CD1c-positive myeloid dendritic cell (primary cell): Measurements from ENCODE around the gene WNT11.

Experiments
- DNase-seq: peaks from one replicate; pipeline ENCODE4 v3.0.0-alpha.2; 2016; ENCODE audit errors: extremely low spot score

WNT11 gene

DNA sequence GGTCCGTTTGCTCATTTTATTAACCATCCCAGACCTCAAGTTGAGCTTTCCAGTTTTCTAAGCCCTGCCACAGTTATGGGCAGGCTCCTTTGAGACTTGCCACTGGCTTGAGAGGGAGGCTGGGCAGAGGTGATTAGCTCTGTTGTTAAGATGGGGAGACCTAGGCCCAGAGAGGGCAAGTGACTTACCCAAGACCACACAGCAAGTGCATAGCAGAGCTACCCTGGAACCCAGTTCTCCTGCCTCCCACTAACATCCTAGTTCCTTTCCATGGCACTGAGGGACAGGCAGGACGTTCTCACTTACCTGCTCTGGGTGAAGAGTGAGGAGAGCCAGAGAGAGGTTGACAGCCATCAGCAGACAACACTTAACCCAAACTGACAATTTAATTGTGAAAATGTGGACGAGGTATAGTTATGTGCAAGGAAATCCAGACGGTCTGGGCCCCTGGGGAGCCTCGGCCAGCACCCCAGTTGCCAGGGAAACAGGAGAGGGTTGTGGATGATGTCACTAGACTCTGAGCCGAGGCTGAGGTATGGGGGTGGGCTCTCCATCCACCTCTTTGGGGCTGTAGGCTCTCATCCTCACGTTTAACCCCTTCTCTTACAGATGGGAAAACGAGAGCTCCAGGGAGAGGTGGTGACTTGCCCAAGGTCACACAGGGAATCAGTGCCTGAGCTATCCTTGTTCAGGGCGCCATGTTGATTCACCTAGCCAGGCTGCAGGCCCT lies 12.3 kb upstream of the WNT11 start:
- DNase-seq = no peak

DNA sequence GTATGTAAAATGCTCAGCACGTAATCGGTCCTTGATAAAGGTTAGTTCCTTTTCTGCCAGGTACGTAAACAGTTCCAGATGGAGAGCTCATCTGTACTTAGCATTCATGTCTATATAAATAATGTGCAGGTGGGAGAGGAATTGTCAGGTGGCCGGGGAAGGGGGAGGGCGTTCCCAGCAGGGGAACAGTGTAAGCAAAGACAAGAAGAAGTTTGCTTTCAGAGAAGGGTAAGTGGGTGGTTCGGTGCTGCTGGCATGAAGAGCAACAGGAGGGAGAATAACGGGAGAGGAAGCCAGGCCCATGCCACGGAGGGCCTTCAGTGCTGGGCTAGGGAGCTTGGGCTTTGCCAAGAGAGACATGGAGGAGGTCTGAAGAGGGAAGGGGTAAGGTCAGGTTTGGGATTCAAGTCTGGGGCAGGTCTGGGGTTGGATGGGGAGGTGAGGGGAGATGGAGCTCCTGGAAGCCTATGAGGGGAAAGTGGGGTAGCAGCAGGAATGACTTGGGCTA lies 11.4 kb upstream of the WNT11 start:
- DNase-seq = no peak

DNA sequence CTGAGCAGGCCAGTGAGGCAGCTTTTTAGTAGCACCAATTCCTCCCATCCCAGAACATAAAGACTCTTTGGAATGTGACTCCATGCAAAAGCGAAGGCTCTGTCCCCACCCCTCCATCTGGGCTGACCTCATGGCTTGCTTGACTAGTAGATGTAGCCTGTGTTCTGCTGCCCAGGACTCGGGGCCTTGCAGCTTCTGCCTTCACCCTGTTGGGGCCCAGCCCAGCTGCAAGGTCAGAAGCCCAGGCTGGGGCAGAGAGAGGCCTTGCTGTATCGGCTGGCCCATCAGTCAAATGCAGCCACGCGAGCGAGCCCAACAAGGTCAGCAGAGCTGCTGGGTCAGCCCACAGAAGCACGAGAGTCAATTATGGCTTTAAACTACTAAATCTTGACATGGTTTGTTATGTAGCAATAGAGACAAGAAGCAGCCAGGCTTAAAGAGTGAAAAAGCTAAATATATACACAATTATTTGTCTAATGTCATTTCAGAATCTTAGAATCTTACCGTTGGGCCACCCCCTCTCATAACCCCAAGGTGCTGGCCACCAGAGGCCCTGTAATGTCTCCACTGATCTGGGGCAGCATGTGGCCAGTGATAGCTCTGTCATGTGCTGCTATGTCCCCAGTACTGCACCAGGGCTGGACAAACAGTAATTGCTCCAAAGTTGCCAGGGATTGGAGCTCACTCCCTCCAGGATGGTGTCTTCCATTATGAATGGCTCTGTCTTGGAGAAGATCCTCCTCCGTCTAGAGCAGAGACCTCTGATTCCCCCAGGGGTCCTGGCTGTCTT lies 10.4 kb upstream of the WNT11 start:
- no peak for DNase-seq

DNA sequence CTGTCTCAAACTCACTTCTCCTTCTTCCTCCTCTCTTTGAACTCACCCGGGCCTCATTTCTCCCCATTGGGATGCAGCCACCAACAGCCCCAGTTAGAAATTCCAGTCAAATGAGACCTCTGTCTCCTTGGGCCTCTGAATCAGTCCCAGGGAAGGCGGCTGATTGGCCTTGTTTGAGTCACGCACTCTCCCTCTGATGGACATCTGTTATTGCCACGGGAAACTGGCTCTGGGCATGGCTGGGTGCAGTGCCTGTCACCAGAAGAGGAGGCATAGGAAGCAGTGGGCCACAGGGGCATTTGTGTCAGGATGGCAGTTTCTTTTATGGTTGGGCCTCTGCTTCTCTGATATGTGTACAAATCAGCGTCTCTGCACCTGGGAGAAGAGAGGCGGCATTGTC lies 9.6 kb upstream of the WNT11 start:
- no peak for DNase-seq

DNA sequence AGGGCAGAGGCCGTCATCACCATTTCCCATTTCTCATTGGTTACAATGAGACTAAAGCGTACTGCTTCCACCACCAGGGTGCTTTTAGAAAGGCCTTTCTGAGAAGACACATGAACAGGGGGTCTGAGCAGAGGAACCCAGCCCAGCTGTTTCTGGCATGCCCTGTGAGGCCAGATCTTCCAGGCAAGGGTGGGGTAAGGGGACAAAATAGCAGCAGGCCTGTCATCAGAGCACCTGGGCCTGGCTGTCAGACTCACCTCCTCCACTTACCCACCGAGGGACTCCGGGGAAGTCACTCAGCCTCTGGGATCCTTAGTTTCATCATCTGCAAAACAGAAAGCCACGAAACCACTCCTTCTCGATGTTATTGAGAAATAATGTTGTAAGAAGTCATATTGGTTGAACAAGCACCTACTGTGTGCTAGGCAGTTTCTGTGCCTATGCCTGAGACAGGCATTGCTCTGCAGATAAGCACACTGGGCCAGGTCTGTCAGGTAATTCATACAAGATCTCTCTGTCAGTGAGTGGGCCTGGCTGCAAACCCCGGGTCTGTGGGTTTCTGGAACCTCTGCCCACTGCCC lies 8.8 kb upstream of the WNT11 start:
- no peak for DNase-seq

DNA sequence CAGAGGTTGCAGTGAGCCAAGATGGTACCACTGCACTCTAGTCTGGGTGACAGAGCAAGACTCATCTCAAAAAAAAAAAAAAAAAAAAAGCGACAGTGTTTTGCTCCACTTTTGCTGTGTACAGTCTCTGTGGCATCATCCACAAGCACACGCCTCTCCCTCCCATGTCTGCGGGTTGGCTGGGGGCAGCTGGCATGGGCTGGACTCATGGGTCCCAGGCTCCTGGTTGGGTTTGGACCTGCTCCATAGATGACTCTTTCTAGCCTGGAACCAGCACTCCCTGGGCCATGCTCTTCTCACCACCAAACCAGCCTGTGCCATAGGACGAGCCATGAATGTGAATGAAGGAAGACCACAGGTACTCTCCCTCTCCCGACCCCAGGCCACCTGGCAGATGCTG lies 7.9 kb upstream of the WNT11 start:
- no peak for DNase-seq

DNA sequence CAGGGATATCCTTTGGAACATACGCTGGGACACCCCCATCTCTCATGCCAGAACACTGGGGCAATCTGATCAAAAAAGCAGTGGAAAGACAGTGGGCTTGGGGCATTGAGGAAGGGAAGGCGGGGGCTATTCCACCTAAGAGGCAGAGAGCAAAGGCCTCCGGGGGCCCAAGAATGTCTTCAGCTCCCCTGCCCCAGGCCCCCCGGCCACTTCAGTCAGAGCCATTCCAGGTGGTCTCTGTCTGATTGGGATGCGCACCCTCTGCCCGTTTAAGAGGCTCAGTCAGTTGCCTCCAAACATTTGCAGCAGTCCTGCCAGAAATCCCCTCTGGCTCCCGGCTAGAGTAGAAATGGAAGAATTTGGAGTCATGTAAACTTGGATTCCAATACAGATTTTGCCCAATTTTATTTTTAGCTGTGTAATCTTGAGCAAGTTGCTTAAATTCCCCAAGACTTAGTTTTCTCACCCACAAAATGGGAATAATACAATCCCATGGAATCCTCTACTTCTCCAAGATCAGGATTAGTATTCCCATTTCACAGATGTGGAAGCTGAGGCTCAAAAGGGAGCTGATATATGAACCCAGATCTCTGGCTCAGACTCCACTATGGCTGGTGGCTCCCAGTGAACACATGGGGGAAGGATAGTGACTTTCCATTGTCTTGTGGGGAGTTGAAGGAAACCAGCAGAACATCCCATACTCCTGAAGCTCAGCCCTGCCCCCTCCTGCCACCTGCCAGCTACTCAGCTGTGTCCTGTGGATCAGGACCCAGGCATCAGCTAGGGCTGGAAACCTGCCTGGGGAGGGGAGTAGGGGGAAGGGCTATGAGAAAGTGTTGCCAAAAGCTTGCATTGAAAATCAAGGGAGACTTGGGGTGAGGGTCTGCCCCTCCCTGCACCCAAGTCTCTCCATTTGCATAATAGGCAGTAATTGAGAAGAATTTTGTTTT lies 6.1 kb upstream of the WNT11 start:
- no peak for DNase-seq

DNA sequence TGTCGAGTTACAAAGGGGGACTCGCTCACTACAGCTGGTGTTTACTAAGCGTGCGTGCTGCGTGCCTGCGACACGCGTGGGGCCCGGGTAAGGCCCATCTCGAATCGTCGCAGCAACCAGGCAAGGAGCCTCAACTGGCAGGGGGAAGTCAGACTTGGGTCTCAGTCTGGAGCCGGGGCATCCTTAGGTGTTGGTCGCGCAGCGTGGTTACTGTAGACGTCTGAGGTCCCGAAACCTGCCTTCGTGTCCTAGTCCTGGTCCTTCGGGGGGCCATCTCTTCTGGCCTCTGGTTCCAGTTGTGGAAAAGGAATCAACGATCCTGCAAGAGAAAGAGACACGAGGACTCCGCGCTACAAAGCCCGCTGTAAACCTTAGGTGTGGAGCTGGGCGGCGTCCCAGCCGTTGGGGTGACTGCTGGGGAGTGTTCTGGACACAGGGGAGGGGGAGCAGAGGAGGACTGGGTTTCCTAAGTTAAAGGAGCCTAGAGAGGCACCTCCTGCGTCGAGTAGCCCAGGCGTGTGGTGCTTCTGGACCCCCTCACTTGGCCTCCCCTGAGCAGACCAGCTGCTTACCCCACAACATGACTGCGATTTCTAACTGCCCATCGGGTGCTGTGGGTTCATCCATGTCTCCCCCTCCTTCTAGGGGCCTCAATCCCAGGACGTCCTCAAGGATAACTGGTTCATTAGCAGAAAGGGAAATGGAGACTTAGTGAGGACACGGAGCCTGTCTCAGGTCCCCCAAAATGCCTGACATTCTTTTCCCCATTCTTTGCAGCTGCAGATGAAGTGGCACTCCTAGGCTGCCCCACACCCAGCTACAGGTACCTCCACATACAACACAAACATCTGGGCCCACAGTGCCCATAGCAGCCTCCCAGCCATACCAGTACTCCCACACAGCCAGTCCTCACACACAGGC lies 4.9 kb upstream of the WNT11 start:
- DNase-seq = no peak

DNA sequence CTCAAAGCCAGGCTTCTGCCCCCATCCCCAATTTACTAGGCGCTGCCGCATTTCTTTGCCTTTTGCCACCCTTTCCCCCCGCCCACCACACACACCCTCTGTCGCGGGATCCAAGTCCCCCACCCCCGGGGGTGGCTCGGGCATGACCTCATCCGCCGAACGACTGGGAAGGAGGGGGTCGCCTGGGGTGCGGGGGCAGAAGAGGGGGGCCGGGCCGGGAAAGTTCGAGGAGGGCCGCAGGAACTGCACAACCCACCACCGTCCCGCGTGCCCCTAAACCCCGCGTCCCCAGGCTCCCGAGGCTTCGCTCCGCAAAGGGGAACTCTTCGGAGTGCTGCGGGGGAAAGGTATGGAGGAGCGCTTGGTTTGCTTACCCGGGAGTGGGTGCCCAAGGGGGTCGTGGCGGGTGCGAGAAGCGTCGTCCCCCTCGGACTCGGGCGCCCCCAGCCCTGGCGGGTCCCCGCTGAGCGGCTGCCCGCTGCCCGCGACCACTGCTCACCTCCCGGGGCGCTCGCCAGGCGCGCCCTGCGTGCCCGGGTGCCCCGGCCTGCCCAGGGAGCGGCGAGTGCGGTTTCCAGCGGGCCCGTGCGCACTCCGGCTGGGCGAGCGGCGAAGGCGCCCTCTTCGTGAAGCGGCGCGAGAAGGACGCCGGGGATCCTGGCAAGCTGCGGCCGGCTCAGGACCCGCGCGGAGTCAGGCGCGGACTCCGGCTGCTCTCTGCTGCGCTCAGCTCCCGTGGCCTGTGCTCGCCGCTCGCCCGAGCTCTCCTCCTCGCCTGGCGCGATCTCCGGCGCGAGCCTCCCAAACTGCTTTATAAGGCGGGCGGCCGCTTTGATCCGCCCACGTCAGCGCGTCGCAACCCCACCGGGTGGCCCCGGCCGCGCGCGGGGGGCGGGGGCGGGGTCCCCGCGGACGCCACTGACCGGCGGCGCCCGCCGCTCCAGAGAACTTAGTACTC lies 4.0 kb upstream of the WNT11 start:
- DNase-seq = peak; percentile 31

DNA sequence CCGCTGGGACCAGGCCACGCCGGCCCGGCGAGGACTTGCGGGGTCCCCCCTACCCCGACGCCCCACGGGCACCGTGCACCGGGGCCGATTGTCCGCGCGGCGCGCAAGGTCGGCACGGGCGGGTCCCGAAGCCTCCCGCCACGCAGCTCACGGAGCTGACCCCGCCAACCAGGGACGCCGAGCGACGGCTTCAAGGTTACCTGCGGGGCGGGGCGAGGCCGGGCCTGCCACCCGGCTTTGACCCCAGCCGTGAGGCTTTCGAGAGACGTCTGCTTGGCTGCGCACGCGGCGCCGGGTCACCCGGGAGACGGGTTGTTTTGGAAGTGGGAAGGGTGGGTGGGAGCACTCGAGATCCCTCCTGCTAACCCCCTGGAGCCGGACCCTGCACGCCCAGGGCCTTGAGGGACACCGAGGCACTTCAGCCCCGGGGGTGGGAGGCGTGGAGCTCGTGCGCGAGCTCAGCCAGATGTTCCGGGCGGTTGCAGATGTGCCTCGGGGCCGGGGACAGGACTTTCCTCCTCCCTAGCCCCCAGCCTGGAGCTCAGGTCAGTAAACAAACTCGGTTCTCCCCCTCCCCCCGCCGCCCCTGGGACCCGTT lies 3.2 kb upstream of the WNT11 start:
- peak; percentile 24 for DNase-seq

DNA sequence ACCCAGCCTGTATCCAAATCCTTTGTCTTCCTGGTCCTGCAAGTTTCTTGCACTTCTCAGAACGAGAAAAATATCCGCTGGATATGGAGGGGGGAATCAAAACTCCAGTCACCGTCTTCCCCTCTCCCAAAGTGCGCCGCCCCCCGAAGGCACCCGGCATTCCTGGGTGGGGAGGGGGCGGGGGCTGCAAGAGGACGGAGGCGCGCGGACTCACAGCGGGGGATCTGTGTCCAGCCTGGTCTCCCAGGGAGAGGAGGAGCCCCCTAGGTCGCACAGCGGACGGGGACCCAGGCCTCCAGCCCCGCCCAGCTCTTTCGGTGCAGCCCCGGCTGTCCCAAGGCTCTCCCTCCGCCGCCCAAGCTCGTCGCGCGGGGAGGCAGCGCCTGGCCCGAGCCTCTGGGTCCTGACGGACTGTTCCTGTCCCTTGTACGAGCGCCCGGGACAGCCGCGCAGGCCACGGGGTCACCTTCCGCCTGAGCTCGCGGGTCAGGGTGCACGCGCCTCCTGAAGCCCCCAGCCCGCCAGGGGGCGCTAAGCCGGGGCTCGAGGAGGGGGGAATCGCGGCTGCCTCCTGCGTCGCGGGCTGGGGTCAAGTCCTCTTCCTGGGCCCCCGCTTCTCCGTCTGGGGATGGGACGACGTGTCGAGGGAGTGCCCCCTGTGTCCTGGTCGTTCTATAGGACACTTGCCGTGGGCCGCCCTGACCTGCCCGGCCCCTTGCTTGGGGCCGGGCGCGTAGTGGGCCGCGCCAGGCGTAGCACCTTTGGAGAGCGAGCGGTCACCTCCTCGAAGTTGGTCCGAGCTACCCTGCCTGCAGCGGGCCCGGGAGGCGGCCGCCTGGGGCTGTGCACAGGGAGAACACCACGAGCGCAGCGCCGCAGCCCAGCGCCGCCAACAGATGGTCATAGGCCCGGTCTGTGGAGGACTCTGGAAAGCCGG lies 2.4 kb upstream of the WNT11 start:
- peak; percentile 89 for DNase-seq

DNA sequence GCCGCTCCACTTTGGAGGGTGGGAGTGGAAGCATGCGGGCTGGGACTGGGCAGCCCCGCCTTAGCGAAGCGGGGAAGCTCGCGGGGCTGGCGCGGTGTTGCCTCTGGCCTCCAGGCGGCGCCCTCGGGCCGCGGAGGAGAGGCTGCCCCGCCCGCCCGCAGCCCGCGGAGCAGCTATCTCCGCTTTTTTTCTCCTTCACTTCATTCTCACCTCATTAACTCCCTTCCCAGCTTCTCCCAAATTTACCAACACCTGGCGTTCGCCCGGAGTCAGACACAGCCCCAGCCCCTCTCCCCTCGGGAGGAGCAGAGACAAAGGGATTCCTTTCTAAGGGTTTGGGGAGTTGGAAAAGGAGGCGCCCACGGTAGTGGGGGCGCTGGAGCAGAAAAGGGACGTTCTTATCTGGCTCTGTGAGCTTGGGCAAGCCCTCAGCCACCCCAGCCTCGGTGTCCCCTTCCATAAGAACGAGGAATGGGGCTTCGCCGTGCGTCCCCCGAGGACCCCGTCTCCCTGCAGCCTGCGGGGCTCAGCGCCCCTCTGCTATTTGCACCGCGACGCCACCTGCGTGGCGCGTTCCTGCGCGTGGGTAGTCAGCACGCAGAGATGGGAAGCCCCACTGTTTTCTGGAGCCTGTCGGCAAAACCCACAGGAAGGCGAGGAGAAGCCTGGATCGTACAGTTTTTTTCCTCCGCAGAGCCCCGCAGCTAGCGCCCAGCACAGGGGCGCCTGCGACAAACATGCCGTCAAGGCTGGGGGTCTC lies 1.5 kb upstream of the WNT11 start:
- peak; percentile 87 for DNase-seq

DNA sequence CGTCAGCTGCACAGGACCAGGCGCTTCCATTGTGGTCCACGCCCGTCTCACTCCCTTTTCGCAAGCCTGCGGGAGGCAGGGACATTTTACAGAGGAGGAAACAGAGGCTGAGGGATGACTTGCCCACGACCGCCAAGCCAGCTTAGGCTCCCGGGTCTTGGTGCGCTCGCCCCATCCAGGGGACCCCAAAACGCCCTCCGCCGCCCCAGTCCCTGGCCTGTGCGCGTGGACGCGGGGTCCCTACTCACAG lies 300 bp downstream of the WNT11 start:
- DNase-seq = no peak

DNA sequence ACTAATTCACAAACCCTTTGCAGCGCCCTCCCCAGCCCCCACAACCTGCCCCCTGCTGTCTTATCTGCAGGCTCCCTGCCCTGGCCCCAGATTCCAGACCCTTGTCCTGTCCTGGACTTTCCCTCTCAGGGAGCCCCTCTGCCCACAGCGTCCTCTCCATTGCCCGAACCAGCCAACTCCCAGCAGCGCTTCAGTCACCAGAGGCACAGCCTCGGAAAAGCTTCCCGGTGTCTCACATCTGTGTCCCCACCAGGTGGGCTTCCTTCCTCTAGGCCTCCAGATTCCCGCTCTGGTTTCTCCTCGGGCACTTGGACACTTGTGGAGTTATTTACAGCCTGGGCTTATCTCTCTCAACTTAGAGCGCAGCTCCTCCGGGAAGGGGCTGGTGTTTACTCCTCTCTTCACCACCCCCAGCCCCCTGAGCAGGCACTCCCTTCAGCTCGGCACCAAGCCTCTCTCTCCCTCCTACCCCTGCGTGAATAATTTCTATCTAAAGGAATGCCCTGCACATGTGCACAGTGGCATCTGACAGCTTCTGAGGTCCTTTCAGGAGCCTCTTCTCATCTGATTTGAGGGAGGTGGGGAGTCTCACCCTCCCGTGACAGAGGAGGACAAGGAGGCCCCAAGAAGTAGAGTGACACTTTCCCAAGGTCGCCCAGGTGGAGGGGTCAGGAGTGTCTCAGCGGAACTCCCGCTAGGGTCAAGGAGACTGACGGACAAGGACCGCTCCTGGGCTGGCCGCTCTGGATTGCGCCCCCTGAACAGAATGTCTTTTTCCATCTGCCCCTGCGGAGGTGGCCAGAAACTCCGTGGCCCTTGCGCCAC lies 838 bp downstream of the WNT11 start:
- DNase-seq = no peak

DNA sequence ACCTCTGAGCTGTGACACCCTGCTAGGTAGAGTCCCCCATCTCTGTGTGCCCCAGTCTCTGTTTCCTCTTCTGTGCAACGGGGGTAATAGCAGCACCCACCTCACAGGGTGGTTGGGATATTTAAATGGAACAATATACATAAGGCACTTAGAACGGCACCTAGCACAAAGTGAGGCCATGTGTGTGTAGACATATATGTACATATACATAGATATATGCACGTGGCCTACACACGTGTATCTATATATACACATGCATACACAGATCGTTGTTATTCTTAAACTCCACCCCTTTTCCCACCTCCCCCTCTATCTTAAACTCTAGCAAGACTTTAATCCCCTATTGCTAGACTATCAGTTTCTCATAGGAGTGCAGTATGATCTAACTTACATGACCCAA lies 2.4 kb downstream of the WNT11 start:
- no peak for DNase-seq

DNA sequence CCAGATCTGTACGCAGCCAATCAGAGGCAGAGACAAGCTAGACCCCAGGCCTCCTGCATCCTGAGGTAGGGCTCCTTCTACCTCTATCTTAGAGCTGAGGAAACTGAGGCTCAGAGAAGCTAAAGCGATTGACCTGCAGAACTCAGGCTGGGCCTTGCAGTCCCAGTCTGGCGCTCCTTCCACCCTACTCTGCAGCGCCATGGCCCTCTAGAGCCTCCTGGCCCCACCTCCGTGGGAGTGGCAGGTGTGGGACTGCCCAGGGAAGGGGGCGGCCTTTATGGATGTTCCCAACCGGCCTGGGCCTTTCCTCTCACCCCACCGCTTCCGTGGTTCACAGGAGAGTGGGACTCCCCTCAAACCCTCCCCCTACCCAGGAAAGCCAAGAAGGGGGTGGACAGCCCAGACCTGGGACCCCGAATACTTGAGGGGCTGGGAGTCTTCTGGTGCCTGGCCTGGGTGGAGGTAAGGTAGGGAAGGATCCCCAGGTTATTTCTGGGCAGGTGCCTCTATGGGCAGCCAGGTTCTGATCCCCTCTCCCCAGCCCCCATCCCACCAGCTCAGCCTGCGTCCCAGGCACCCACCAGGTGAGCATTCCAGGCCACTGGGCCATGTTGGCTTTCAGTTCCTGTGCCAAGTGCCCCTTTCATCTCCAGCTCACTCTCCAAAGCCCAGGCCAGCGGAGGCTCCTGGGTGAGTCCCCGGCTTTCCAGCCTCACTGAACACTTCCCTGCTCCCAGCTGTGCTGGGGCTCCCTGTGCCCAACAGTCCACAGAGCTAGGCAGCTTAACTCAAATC lies 3.0 kb downstream of the WNT11 start:
- no peak for DNase-seq
